Osteoblast (primary cell): ENCODE measurements around the gene NKAIN2. TPM values are rescaled to one million over a fixed set of nuclear protein-coding genes. Genes with fewer than 3 reads are reported as not detected.
A peak's percentile ranks its signal among the peaks of the same experiment; 100 is the strongest.
"Not testable (repeated sequence)": the region's sequence is repeated elsewhere in the genome, so short reads cannot be mapped to it uniquely, and the experiment has no call there.

Source experiments
- DNase-seq: peaks from one replicate; pipeline ENCODE4 v3.0.0; 2011; ENCODE audit warnings: low spot score, mixed read lengths; ENCODE audit not compliant: insufficient read length; ENCODE audit errors: missing footprints
- H2AFZ ChIP-seq: 2 replicates; pipeline ENCODE4 v1.6.0; 2011; ENCODE audit warnings: mild to moderate bottlenecking, low read length
- H3K27ac ChIP-seq: 2 replicates; pipeline ENCODE4 v1.5.1; 2011; ENCODE audit warnings: mild to moderate bottlenecking, low read depth, low read length, moderate library complexity
- H3K27me3 ChIP-seq: 2 replicates; pipeline ENCODE4 v1.6.0; 2012; ENCODE audit warnings: mild to moderate bottlenecking, control low read depth, inconsistent platforms, low read length, moderate library complexity; ENCODE audit not compliant: insufficient read depth
- H3K36me3 ChIP-seq: 2 replicates; pipeline ENCODE4 v1.5.1; 2011; ENCODE audit warnings: mild to moderate bottlenecking, low read length, control low read depth, moderate library complexity; ENCODE audit not compliant: insufficient read depth
- H3K4me1 ChIP-seq: 2 replicates; pipeline ENCODE4 v1.5.1; 2011; ENCODE audit warnings: mild to moderate bottlenecking, low read length, control low read depth, moderate library complexity; ENCODE audit not compliant: insufficient read depth
- H3K4me2 ChIP-seq: 2 replicates; pipeline ENCODE4 v1.6.0; 2011; ENCODE audit warnings: mild to moderate bottlenecking, low read length; ENCODE audit not compliant: insufficient read depth
- H3K4me3 ChIP-seq: fragments of 200-600 bp; sonication (generic); 3 replicates; pipeline ENCODE4 v1.5.1; 2012; ENCODE audit warnings: mild to moderate bottlenecking, low read length, inconsistent platforms; ENCODE audit not compliant: insufficient read depth
- H3K79me2 ChIP-seq: 2 replicates; pipeline ENCODE4 v1.6.0; 2012; ENCODE audit warnings: mild to moderate bottlenecking, low read length, control low read depth, inconsistent platforms; ENCODE audit not compliant: insufficient read depth
- H3K9me3 ChIP-seq: 2 replicates; pipeline ENCODE4 v1.5.1; 2011; ENCODE audit warnings: low read depth, low read length, control low read depth
- H4K20me1 ChIP-seq: 2 replicates; pipeline ENCODE4 v1.6.0; 2012; ENCODE audit warnings: mild to moderate bottlenecking, low read length, control low read depth; ENCODE audit not compliant: insufficient read depth
- total RNA-seq: library from RNA; depleted of rRNA; stranded (reverse); fragments of >200 nt; gene quantifications from 2 replicates; pipeline ENCODE4 v1.2.3, GENCODE V29; 2012
- TF ChIP-seq, protein P1 (sequence below): IDR thresholded peaks from 2 replicates; pipeline ENCODE4 v1.5.1; 2011; ENCODE audit warnings: mild to moderate bottlenecking, low read depth, low read length, moderate library complexity; ENCODE audit errors: extremely low read depth

The NKAIN2 gene
- total RNA-seq, 1 donor, result under 0.01 TPM

DNA sequence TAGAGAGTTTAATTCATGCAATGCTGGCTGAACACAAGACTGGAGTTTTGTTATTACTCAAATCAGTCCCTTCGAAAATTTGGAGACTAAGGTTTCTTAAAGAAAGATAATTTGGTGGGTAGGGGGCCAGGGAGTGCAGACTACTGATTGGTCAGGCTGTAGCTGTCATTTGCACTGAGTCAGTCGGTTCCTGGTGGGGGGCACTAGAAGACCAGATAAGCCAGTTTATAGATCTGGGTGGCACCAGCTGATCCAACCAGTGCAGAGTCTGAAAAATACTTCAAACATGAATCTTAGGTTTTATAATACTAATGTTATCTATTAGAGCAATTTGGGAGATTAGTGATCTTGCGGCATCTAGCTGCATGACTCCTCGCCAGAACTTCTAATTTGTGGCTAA is 530.7 kb downstream of the NKAIN2 start:
- TF ChIP-seq, protein P1, sequence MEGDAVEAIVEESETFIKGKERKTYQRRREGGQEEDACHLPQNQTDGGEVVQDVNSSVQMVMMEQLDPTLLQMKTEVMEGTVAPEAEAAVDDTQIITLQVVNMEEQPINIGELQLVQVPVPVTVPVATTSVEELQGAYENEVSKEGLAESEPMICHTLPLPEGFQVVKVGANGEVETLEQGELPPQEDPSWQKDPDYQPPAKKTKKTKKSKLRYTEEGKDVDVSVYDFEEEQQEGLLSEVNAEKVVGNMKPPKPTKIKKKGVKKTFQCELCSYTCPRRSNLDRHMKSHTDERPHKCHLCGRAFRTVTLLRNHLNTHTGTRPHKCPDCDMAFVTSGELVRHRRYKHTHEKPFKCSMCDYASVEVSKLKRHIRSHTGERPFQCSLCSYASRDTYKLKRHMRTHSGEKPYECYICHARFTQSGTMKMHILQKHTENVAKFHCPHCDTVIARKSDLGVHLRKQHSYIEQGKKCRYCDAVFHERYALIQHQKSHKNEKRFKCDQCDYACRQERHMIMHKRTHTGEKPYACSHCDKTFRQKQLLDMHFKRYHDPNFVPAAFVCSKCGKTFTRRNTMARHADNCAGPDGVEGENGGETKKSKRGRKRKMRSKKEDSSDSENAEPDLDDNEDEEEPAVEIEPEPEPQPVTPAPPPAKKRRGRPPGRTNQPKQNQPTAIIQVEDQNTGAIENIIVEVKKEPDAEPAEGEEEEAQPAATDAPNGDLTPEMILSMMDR, result no peak
- no peaks in the 10 kb centered on the region for H3K27me3 ChIP-seq
- H2AFZ ChIP-seq, result no peak overlapping the region

DNA sequence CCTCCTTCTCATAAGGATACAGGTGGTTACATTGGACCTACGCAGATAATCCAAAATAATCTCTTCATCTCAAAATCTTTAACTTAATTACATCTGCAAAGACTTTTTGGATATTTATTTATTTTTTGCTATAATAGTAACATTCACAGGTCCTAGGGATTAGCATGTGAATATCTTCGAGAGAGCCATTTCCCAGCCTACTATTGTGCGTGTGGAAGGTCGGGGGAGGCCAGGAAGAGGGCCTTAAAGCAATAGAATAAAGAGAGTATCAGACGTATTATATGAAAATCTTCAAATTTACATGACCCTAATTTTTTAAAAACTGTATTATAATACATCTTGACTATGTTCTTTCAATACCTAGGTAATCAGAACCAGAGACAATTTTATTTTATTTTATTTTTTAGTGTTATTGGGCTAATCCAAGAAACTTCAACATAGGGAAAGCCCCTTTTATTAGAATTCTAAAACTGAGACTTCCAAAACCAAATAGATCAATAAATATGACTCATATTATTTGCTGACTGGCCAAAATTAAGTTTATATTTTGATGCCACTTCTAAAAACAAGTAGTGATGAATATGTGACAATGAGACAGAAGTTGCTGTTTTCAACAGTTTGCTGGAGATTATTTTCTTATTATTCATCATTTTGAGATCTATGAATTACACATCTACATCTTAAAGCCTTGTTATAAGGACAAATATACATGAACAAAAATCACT is 536.1 kb downstream of the NKAIN2 start:
- no peak overlapping the region for H3K27ac ChIP-seq
- H3K79me2 ChIP-seq, result no peaks in the 10 kb centered on the region
- TF ChIP-seq, protein P1, result no peak
- DNase-seq, result peak; percentile 22
- H3K4me2 ChIP-seq, result no peak overlapping the region
- no peaks in the 10 kb centered on the region for H4K20me1 ChIP-seq
- no peaks in the 10 kb centered on the region for H3K36me3 ChIP-seq
- H2AFZ ChIP-seq, result no peak overlapping the region
- H3K27me3 ChIP-seq, result no peaks in the 10 kb centered on the region
- no peaks in the 10 kb centered on the region for H3K4me1 ChIP-seq
- no peak overlapping the region for H3K4me3 ChIP-seq
- no peaks in the 10 kb centered on the region for H3K9me3 ChIP-seq

More for the DNA sequence above, 530.7 kb downstream of the NKAIN2 start:
- Histone ChIP-seq H3K4me1 (no peaks in the 10 kb centered on the region), H3K79me2 (no peaks in the 10 kb centered on the region), H3K27ac (no peak overlapping the region), H4K20me1 (no peaks in the 10 kb centered on the region), H3K36me3 (no peaks in the 10 kb centered on the region), H3K4me2 (no peak overlapping the region), H3K9me3 (no peaks in the 10 kb centered on the region), H3K4me3 (no peak overlapping the region)
- no peak for DNase-seq

- not testable (repeated sequence) for H3K27ac ChIP-seq, H2AFZ ChIP-seq, H3K79me2 ChIP-seq, H3K9me3 ChIP-seq, H3K27me3 ChIP-seq, H3K4me3 ChIP-seq, H3K4me2 ChIP-seq, H3K4me1 ChIP-seq, DNase-seq, H4K20me1 ChIP-seq, H3K36me3 ChIP-seq
These were observed 544.7 kb downstream of the NKAIN2 start for GRCh38 chr6:124348339-124348738.

- Histone ChIP-seq H3K36me3 (no peaks in the 10 kb centered on the region), H3K27ac (no peak overlapping the region), H3K4me2 (no peak overlapping the region), H2AFZ (no peak overlapping the region), H3K9me3 (no peaks in the 10 kb centered on the region), H3K27me3 (no peaks in the 10 kb centered on the region), H3K4me1 (no peaks in the 10 kb centered on the region), H3K4me3 (no peak overlapping the region), H3K79me2 (no peaks in the 10 kb centered on the region), H4K20me1 (no peaks in the 10 kb centered on the region)
- DNase-seq, result no peak
- TF ChIP-seq, protein P1, result no peak
These were observed 551.5 kb downstream of the NKAIN2 start for GRCh38 chr6:124355146-124355545.
